Endodermal cell (in vitro differentiated cells): Measurements from ENCODE around the gene CRTC1. TPM values are rescaled to one million over a fixed set of nuclear protein-coding genes. Genes with fewer than 3 reads are reported as not detected.
A peak's percentile ranks its signal among the peaks of the same experiment; 100 is the strongest.

Experiments used
- DNase-seq: peaks from one replicate; pipeline ENCODE4 v3.0.0-alpha.2; 2017
- H3K27ac ChIP-seq: 2 replicates; pipeline ENCODE4 v1.5.1; 2013; ENCODE audit warnings: mild to moderate bottlenecking, low read depth, low read length, moderate library complexity
- H3K27me3 ChIP-seq: 2 replicates; pipeline ENCODE4 v1.6.1; 2013; ENCODE audit warnings: mild to moderate bottlenecking, low read length, moderate library complexity; ENCODE audit not compliant: insufficient read depth, control insufficient read depth, poor library complexity, severe bottlenecking
- H3K36me3 ChIP-seq: 2 replicates; pipeline ENCODE4 v1.7.0; 2013; ENCODE audit warnings: mild to moderate bottlenecking, low read length, moderate library complexity; ENCODE audit not compliant: control insufficient read depth, insufficient read depth
- H3K4me1 ChIP-seq: one replicate; pipeline ENCODE4 v1.7.0; 2013; ENCODE audit warnings: low read length; ENCODE audit not compliant: control insufficient read depth, insufficient read depth
- H3K4me3 ChIP-seq: 2 replicates; pipeline ENCODE4 v1.5.1; 2013; ENCODE audit warnings: mild to moderate bottlenecking, low read length, moderate library complexity
- H3K9ac ChIP-seq: 2 replicates; pipeline ENCODE4 v1.6.1; 2013; ENCODE audit warnings: mild to moderate bottlenecking, low read length, moderate library complexity; ENCODE audit not compliant: poor library complexity, severe bottlenecking; ENCODE audit errors: extremely low read depth
- H3K9me3 ChIP-seq: 2 replicates; pipeline ENCODE4 v1.6.1; 2013; ENCODE audit warnings: mild to moderate bottlenecking, low read length, moderate library complexity; ENCODE audit not compliant: control insufficient read depth
- H3K27ac Mint-ChIP-seq: 2 replicates; pipeline ENCODE4 v1.8.0; 2020; ENCODE audit warnings: mixed read lengths
- H3K27me3 Mint-ChIP-seq: 2 replicates; pipeline ENCODE4 v1.8.0; 2021; ENCODE audit warnings: mild to moderate bottlenecking, mixed read lengths; ENCODE audit not compliant: insufficient read depth
- H3K36me3 Mint-ChIP-seq: 2 replicates; pipeline ENCODE4 v1.8.0; 2020; ENCODE audit warnings: low read depth, mixed read lengths
- H3K4me1 Mint-ChIP-seq: 2 replicates; pipeline ENCODE4 v1.8.0; 2020; ENCODE audit warnings: mixed read lengths
- H3K4me3 Mint-ChIP-seq: 2 replicates; pipeline ENCODE4 v1.8.0; 2020; ENCODE audit warnings: mild to moderate bottlenecking, moderate library complexity, mixed read lengths
- H3K9me3 Mint-ChIP-seq: 2 replicates; pipeline ENCODE4 v1.8.0; 2020; ENCODE audit warnings: mild to moderate bottlenecking, mixed read lengths
- CTCF ChIP-seq: fragments of 200-600 bp; sonication (generic); conservative IDR thresholded peaks from 2 replicates; pipeline ENCODE4 v1.5.0; 2021; ENCODE audit warnings: antibody characterized with exemption, mild to moderate bottlenecking
- WGBS, 2 experiments: methylation state at CpG; one replicate each; pipeline versions ENCODE4 v1.1.5 to v1.1.7; 2013; ENCODE audit warnings: missing lambda C conversion rate in 2 of 2, mixed read lengths in 1 of 2; ENCODE audit not compliant: insufficient coverage in 1 of 2, insufficient read length in 1 of 2; 5-methylcytosine and 5-hydroxymethylcytosine counted together
- total RNA-seq, 2 donors: library from RNA; stranded (reverse); fragmentation: NEBNext Ultra II Directional in 1 of 2; extraction: Animal tissue kit (Norgen Biotek cat#: 25700) in 1 of 2; gene quantifications; 2 replicates in 1 of 2; 3 replicates in 1 of 2; pipeline ENCODE4 v1.2.1, GENCODE V29; 2021

The CRTC1 gene
- total RNA-seq, 2 donors from 2014 or later, result 26.6 to 29.7 TPM

DNA sequence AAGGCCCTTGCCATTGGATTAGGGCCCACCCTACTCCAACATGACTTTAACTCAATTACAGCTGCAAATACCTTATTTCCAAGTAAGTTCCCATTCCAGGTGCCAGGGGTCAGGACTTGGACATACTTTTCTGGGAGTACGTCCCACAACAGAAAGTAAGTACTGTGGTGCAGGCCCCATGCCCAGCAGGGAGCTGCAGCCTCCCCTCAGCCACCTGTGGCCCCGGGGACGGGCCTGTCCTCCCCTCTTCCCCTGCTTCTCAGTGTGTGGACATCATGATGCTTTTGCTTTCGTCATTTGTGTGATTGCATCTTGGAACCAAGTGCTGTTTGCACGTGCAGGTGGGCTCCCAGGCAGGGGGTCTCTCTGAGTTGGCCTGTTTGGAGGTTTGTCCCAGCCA, 31.9 kb downstream of the CRTC1 start:
- WGBS, 2 experiments, result 88 to 90% methylated on average over 4 to 5 of the region's 5 CpGs
- Mint-ChIP-seq H3K4me3 (no peak overlapping the region), H3K27me3 (no peaks in the 10 kb centered on the region), H3K27ac (no peak overlapping the region), H3K36me3 (peaks cover 9% of the 10 kb centered on the region), H3K9me3 (no peaks in the 10 kb centered on the region), H3K4me1 (peaks cover 3% of the 10 kb centered on the region)
- Histone ChIP-seq H3K4me1 (no peaks in the 10 kb centered on the region), H3K9me3 (no peaks in the 10 kb centered on the region), H3K27me3 (no peaks in the 10 kb centered on the region), H3K36me3 (no peaks in the 10 kb centered on the region), H3K27ac (no peak overlapping the region), H3K9ac (no peak overlapping the region), H3K4me3 (no peak overlapping the region)
- TF ChIP-seq CTCF, result no peak
- DNase-seq, result no peak

- H3K9me3 Mint-ChIP-seq, result no peaks in the 10 kb centered on the region
- no peak overlapping the region for H3K9ac ChIP-seq
- H3K27ac ChIP-seq, result no peak overlapping the region
- no peaks in the 10 kb centered on the region for H3K36me3 ChIP-seq
- H3K4me3 ChIP-seq, result no peak overlapping the region
- WGBS, 2 experiments, result 86 to 90% methylated on average over 6 of the region's 6 CpGs
- no peaks in the 10 kb centered on the region for H3K9me3 ChIP-seq
- H3K4me1 Mint-ChIP-seq, result peaks cover 3% of the 10 kb centered on the region
- H3K27ac Mint-ChIP-seq, result no peak overlapping the region
- no peak for DNase-seq
- no peak for TF ChIP-seq CTCF
- peaks cover 9% of the 10 kb centered on the region for H3K36me3 Mint-ChIP-seq
- no peaks in the 10 kb centered on the region for H3K27me3 ChIP-seq
- H3K4me3 Mint-ChIP-seq, result no peak overlapping the region
- H3K27me3 Mint-ChIP-seq, result no peaks in the 10 kb centered on the region
- H3K4me1 ChIP-seq, result no peaks in the 10 kb centered on the region
These were observed 33.4 kb downstream of the CRTC1 start for GRCh38 chr19:18716857-18717256.

GRCh38 chr19:18717601-18718000, 34.1 kb downstream of the CRTC1 start:
- Histone ChIP-seq H3K4me3 (no peak overlapping the region), H3K9ac (no peak overlapping the region), H3K9me3 (no peaks in the 10 kb centered on the region), H3K27me3 (no peaks in the 10 kb centered on the region), H3K4me1 (no peaks in the 10 kb centered on the region), H3K36me3 (peaks cover 5% of the 10 kb centered on the region), H3K27ac (no peak overlapping the region)
- Mint-ChIP-seq H3K4me1 (peaks cover 3% of the 10 kb centered on the region), H3K27me3 (no peaks in the 10 kb centered on the region), H3K9me3 (no peaks in the 10 kb centered on the region), H3K4me3 (no peak overlapping the region), H3K36me3 (peaks cover 15% of the 10 kb centered on the region), H3K27ac (no peak overlapping the region)
- TF ChIP-seq CTCF, result no peak
- DNase-seq, result peak; percentile 41
- WGBS, 2 experiments, result 89 to 91% methylated on average over 5 to 10 of the region's 10 CpGs
